Caki2 (cell line): ENCODE data around the gene NPAS3. TPM values are rescaled to one million over a fixed set of nuclear protein-coding genes. Genes with fewer than 3 reads are reported as not detected.

Source experiments
- DNase-seq: peaks from one replicate; pipeline ENCODE4 v3.0.0-alpha.2; 2015; ENCODE audit warnings: low read depth
- in situ Hi-C: cut with HindIII; loops from 2 replicates; pipeline ENCODE4 v1.10.0; 2016; ENCODE audit warnings: low sequenced_read_pairs, low pct_unique_long_range_greater_than_20kb, mixed read lengths
- total RNA-seq: library from RNA; depleted of rRNA; stranded (reverse); fragments of >200 nt; shearing (Covaris generic); gene quantifications from 2 replicates; pipeline ENCODE4 v1.2.3, GENCODE V29; 2014; ENCODE audit warnings: low replicate concordance

Gene NPAS3
- total RNA-seq, 1 experiment from 2014 or later = 8.1 TPM

- in situ Hi-C loops = no loop called here
- no peak for DNase-seq
Observed at GRCh38 chr14:33793398-33794110, 854.9 kb downstream of the NPAS3 start.

GRCh38 chr14:33794791-33795305 lies 856.2 kb downstream of the NPAS3 start:
- DNase-seq = no peak
- in situ Hi-C loops = no loop called here

- in situ Hi-C loops = no loop called here
- DNase-seq = no peak
Observed at GRCh38 chr14:33796356-33796755, 857.7 kb downstream of the NPAS3 start.

- no peak for DNase-seq
- in situ Hi-C loops = no loop called here
Observed at GRCh38 chr14:33799705-33800570, 861.3 kb downstream of the NPAS3 start.

- DNase-seq = no peak
- in situ Hi-C loops = no loop called here
Observed at GRCh38 chr14:33800735-33801163, 862.1 kb downstream of the NPAS3 start.

GRCh38 chr14:33802737-33803136 lies 864.1 kb downstream of the NPAS3 start:
- DNase-seq = no peak
- in situ Hi-C loops = no loop called here

GRCh38 chr14:33805593-33805992 lies 866.9 kb downstream of the NPAS3 start:
- no peak for DNase-seq
- in situ Hi-C loops = no loop called here

GRCh38 chr14:33806905-33807304 lies 868.2 kb downstream of the NPAS3 start:
- DNase-seq = no peak
- in situ Hi-C loops = no loop called here

GRCh38 chr14:33808187-33808586 lies 869.5 kb downstream of the NPAS3 start:
- in situ Hi-C loops = no loop called here
- DNase-seq = no peak

GRCh38 chr14:33809396-33809981 lies 870.8 kb downstream of the NPAS3 start:
- no peak for DNase-seq
- in situ Hi-C loops = no loop called here

GRCh38 chr14:33810308-33810707 lies 871.6 kb downstream of the NPAS3 start:
- in situ Hi-C loops = no loop called here
- DNase-seq = no peak

- in situ Hi-C loops = no loop called here
- no peak for DNase-seq
Observed at GRCh38 chr14:33811721-33812120, 873.0 kb downstream of the NPAS3 start.

GRCh38 chr14:33812181-33812580 lies 873.5 kb downstream of the NPAS3 start:
- in situ Hi-C loops = no loop called here
- DNase-seq = no peak

GRCh38 chr14:33812601-33813000 lies 873.9 kb downstream of the NPAS3 start:
- in situ Hi-C loops = no loop called here

GRCh38 chr14:33814010-33814409 lies 875.3 kb downstream of the NPAS3 start:
- DNase-seq = no peak
- in situ Hi-C loops = no loop called here

More at GRCh38 chr14:33812601-33813000, 873.9 kb downstream of the NPAS3 start:
- DNase-seq = no peak

GRCh38 chr14:33833706-33834465 lies 895.2 kb downstream of the NPAS3 start:
- no peak for DNase-seq
- in situ Hi-C loops = no loop called here

- in situ Hi-C loops = no loop called here
- no peak for DNase-seq
Observed at GRCh38 chr14:33834466-33835260, 896.0 kb downstream of the NPAS3 start.
